HFFc6 (cell line): ENCODE data around the gene SMIM32. TPM values are rescaled to one million over a fixed set of nuclear protein-coding genes. Genes with fewer than 3 reads are reported as not detected.

ENCODE experiments used
- DNase-seq: peaks from one replicate; pipeline ENCODE4 v3.0.0-alpha.2; 2018
- H3K27ac Mint-ChIP-seq: 2 replicates; pipeline ENCODE4 v1.8.0; 2020; ENCODE audit warnings: mild to moderate bottlenecking, mixed read lengths
- H3K27me3 Mint-ChIP-seq: 2 replicates; pipeline ENCODE4 v1.8.0; 2021; ENCODE audit warnings: mild to moderate bottlenecking, moderate library complexity, mixed read lengths; ENCODE audit not compliant: insufficient read depth
- H3K36me3 Mint-ChIP-seq: 2 replicates; pipeline ENCODE4 v1.8.0; 2021; ENCODE audit warnings: low read depth, mixed read lengths
- H3K4me1 Mint-ChIP-seq: 2 replicates; pipeline ENCODE4 v1.8.0; 2020; ENCODE audit warnings: low read depth, mixed read lengths
- H3K4me3 Mint-ChIP-seq: 2 replicates; pipeline ENCODE4 v1.8.0; 2020; ENCODE audit warnings: mild to moderate bottlenecking, moderate library complexity, mixed read lengths
- H3K9me3 Mint-ChIP-seq: 2 replicates; pipeline ENCODE4 v1.8.0; 2020; ENCODE audit warnings: mild to moderate bottlenecking, mixed read lengths
- CTCF ChIP-seq: fragments of 200-600 bp; sonication (generic); IDR thresholded peaks from 2 replicates; pipeline ENCODE4 v1.5.0; 2021; ENCODE audit warnings: antibody characterized with exemption, mild to moderate bottlenecking
- total RNA-seq, 6 experiments: library from RNA; stranded (reverse); fragmentation: NEBNext Ultra II Directional; extraction: Animal tissue kit (Norgen Biotek cat#: 25700); gene quantifications; 2 replicates in 1 of 6; 3 replicates in 5 of 6; pipeline ENCODE4 v1.2.3, GENCODE V29; 2021

Gene SMIM32
- total RNA-seq, 6 experiments from 2014 or later: not detected

GRCh38 chr5:136145030-136145429, 47.9 kb downstream of the SMIM32 start:
- Mint-ChIP-seq H3K9me3 (no peaks in the 10 kb centered on the region), H3K36me3 (0 out of 2 replicates have a peak, but pooled peaks cover 3% of the 10 kb centered on the region), H3K4me1 (peaks cover 27% of the 10 kb centered on the region), H3K27me3 (no peaks in the 10 kb centered on the region), H3K27ac (no peak overlapping the region), H3K4me3 (no peak overlapping the region)
- DNase-seq: no peak
- TF ChIP-seq CTCF: no peak

- Mint-ChIP-seq H3K36me3 (0 out of 2 replicates have a peak, but pooled peaks cover 7% of the 10 kb centered on the region), H3K4me1 (peaks cover 22% of the 10 kb centered on the region; the same call in 1 of the 2 replicates), H3K27me3 (no peaks in the 10 kb centered on the region; the same call in 1 of the 2 replicates), H3K9me3 (no peaks in the 10 kb centered on the region), H3K27ac (no peak overlapping the region), H3K4me3 (no peak overlapping the region)
- no peak for TF ChIP-seq CTCF
- no peak for DNase-seq
Observed at GRCh38 chr5:136143763-136144162, 49.2 kb downstream of the SMIM32 start.

GRCh38 chr5:136143312-136143711, 49.6 kb downstream of the SMIM32 start:
- H3K27me3 Mint-ChIP-seq: no peaks in the 10 kb centered on the region; the same call in 1 of the 2 replicates
- H3K4me1 Mint-ChIP-seq: peaks cover 25% of the 10 kb centered on the region
- no peak overlapping the region for H3K4me3 Mint-ChIP-seq
- H3K9me3 Mint-ChIP-seq: no peaks in the 10 kb centered on the region
- DNase-seq: no peak
- H3K36me3 Mint-ChIP-seq: 0 out of 2 replicates have a peak, but pooled peaks cover 6% of the 10 kb centered on the region
- no peak overlapping the region for H3K27ac Mint-ChIP-seq
- no peak for TF ChIP-seq CTCF

- no peak for TF ChIP-seq CTCF
- DNase-seq: no peak
- Mint-ChIP-seq H3K4me1 (peaks cover 36% of the 10 kb centered on the region), H3K27ac (no peak overlapping the region), H3K4me3 (no peak overlapping the region), H3K27me3 (no peaks in the 10 kb centered on the region; the same call in 1 of the 2 replicates), H3K9me3 (no peaks in the 10 kb centered on the region), H3K36me3 (0 out of 2 replicates have a peak, but pooled peaks cover 4% of the 10 kb centered on the region)
Observed at GRCh38 chr5:136141561-136141960, 51.4 kb downstream of the SMIM32 start.

Other genes starting within 250 kb of the SMIM32 start
- gene LECT2, start 238.2 kb downstream of the SMIM32 start, total RNA-seq: not detected
- gene TGFBI, start 164.2 kb downstream of the SMIM32 start, total RNA-seq: 100 to 1,000 TPM; 529 to 911 (median 784) TPM
- gene SMAD5, start 60.3 kb downstream of the SMIM32 start, total RNA-seq: 10 to 100 TPM; 54.9 to 66.9 (median 62.6) TPM
- not detected for gene TRPC7, start 172.4 kb upstream of the SMIM32 start, total RNA-seq